Measurements from ENCODE around the gene MALL. TPM values are rescaled to one million over a fixed set of nuclear protein-coding genes. Genes with fewer than 3 reads are reported as not detected.

The MALL gene
- polyA plus RNA-seq (2012; ENCODE audit: insufficient read length, low read depth) = not detected

DNA sequence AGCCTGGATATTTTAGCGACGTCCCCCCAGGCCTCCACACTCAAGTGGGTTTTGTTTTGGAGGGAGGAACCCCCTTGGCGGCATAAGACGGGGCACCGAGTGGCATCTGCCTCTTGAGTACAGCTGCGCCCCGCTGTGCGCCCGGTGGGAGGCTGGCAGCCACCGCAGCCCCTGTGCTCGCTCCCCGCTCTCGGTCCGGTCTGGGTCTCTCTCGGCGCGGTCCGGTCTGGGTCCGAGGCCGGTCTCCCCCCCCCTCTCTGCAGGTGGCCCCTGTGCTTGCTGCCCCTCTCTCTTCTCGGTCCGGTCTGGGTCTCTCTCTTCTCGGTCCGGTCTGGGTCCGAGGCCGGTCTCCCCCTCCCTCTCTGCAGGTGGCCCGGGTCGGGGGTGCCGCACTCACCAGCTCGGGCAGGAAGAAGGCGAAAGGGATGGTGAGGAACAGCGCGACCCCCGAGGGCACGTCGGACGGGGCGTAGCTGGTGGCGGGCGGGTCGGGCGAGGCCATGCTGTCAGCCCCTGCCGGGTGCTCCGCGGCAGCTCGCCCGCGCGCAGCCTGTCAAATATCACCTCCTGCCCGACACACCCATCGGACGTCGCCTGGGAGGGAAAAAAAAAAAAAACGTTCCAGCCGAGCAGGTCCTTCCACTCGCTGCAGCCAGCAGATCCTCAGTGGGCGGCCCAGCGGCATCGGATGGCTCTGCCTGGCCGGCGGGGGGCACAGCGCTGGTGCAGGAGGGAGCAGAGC is at the start of gene MALL:
Gene MALL, minus strand, starts transcription at position 532 of the 742 bp plus-strand sequence. Its CDS starts 30 bp downstream, at position 502.
- TF ChIP-seq POLR2AphosphoS5 (IDR thresholded peaks at IDR 0.05; ENCODE audit: low read depth, low read length) = no peak
- no peak for TF ChIP-seq FOXP2 (optimal IDR thresholded peaks at IDR 0.05; ENCODE audit: borderline replicate concordance, extremely low read depth, extremely low read length, insufficient read depth)
- no peak for TF ChIP-seq SIN3A (IDR thresholded peaks at IDR 0.05; ENCODE audit: borderline replicate concordance, insufficient read depth, low read length)
- TF ChIP-seq REST (IDR thresholded peaks at IDR 0.05; ENCODE audit: insufficient read depth in 1 of 2, low read depth in 2 of 2, low read length in 2 of 2) = no peak
- no peak for TF ChIP-seq TAF1 (IDR thresholded peaks at IDR 0.05; ENCODE audit: borderline replicate concordance, insufficient read depth, low read length)

DNA sequence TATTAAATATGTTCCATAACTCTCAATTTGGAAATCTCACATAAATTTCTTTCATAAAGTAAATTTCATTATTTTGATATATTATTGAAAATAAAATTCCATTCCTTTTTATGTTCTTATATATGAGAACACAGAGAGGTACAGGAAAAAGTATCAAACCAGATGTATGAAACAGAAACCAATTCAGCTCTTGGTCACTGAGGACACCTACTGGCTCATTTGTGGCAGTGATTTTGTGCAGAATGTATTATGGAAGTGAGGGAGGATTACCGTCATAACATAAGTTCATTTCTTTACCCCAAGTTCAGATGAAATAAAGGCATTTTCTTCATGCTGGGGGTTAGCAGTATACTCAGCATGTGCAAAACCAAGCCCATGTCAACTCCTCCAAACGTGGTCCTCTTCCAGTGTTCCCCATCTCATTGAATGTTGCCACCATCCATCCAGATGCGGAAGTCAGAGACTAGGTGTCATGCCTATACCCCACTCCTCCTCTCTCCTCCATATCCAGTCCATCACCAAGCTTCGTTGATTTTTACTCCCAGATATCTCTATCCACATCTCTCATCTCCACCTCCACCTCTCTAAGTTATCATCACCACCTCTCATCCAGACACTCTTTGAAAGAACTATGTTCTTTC is 41.7 kb upstream of the MALL start:
- TF ChIP-seq TAF1 (IDR thresholded peaks at IDR 0.05; ENCODE audit: borderline replicate concordance, insufficient read depth, low read length) (no peak), POLR2AphosphoS5 (IDR thresholded peaks at IDR 0.05; ENCODE audit: low read depth, low read length) (no peak), FOXP2 (optimal IDR thresholded peaks at IDR 0.05; ENCODE audit: borderline replicate concordance, extremely low read depth, extremely low read length, insufficient read depth) (no peak), SIN3A (IDR thresholded peaks at IDR 0.05; ENCODE audit: borderline replicate concordance, insufficient read depth, low read length) (no peak), REST (IDR thresholded peaks at IDR 0.05; ENCODE audit: insufficient read depth in 1 of 2, low read depth in 2 of 2, low read length in 2 of 2) (no peak)

DNA sequence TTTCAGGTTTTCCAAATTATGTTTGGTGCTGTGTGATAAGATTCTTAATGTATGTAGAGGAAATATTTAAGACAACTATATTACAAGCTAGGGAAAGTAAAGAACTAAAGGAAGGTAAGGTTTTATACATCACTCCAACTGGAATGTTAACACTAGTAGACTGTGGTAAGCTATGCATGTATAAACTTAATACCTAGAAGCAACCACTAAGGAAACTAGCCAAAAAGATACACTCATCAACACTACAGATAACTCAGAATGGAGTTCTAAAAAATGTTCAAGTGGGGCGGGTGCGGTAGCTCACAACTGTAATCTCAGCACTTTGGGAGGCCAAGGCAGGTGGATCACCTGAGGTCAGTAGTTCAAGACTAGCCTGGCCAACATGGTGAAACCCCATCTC is 37.8 kb upstream of the MALL start:
- TF ChIP-seq POLR2AphosphoS5 (IDR thresholded peaks at IDR 0.05; ENCODE audit: low read depth, low read length) (no peak), REST (IDR thresholded peaks at IDR 0.05; ENCODE audit: insufficient read depth in 1 of 2, low read depth in 2 of 2, low read length in 2 of 2) (no peak), TAF1 (IDR thresholded peaks at IDR 0.05; ENCODE audit: borderline replicate concordance, insufficient read depth, low read length) (no peak), FOXP2 (optimal IDR thresholded peaks at IDR 0.05; ENCODE audit: borderline replicate concordance, extremely low read depth, extremely low read length, insufficient read depth) (no peak), SIN3A (IDR thresholded peaks at IDR 0.05; ENCODE audit: borderline replicate concordance, insufficient read depth, low read length) (no peak)

DNA sequence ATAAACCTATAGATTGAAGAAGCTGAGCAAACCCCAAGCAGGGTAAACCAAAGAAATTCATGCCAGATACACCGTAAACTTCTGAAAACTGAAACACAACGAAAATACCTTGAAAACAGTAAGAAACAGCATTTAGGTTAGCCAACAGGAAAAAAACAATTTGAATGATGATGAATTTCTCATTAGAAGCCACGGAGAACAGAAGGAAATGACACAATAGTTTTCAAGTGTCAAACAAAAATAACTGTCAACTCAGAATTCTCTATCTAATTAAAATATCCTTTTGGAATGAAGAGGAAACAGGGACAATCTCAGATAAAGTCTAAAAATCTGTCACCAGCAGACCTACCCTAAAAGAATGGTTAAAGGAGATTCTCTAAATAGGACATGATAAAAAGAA is 37.3 kb upstream of the MALL start:
- TF ChIP-seq FOXP2 (optimal IDR thresholded peaks at IDR 0.05; ENCODE audit: borderline replicate concordance, extremely low read depth, extremely low read length, insufficient read depth) (no peak), TAF1 (IDR thresholded peaks at IDR 0.05; ENCODE audit: borderline replicate concordance, insufficient read depth, low read length) (no peak)

DNA sequence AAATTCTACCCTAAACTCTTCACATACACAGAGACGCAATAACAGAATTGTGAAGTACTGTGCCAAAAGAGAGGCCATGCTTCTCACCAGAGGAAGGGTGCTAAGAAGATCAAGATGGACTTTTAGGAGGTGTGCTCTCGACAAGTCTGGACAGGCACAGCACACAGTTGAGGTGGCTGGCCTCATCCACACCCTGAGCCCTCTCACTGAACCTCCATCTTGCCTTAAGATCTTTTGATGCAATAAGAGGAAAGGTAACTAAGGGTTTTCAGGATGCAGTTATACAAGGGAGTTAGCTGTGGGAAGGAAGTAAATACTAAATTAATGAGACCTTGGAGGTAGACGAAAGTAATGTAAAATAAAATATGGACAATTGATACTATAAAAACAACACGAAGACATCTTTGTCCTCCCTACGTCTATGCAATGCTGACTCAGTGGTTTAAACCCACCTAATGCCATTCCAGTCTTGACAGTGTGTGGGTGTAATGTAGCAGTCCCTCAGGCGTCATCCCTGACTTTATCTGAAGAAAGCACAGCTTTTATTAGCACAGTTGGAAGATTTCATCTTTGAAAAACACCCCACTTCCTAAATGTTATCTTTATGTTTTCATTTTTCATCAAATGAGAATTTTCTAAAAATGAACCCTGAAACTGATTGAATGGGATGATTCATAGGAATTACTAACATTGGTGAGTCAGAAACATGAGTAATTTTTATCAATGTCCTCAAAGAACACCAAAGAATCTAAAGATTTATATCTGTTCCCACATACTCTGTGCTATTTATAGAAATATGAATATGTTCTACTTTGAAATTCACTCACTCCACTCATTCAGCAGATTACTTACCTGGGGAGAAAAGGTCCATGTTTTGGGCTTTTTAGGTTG is 34.0 kb upstream of the MALL start:
- TF ChIP-seq POLR2AphosphoS5 (IDR thresholded peaks at IDR 0.05; ENCODE audit: low read depth, low read length) = peak; percentile 46; the same call in 1 of the 2 replicates
- no peak for TF ChIP-seq TAF1 (IDR thresholded peaks at IDR 0.05; ENCODE audit: borderline replicate concordance, insufficient read depth, low read length)
